CD4-positive, CD25-positive, alpha-beta regulatory T cell (primary cell): Measurements from ENCODE around the gene FAM136A. TPM values are rescaled to one million over a fixed set of nuclear protein-coding genes. Genes with fewer than 3 reads are reported as not detected.
A peak's percentile ranks its signal among the peaks of the same experiment; 100 is the strongest.

Experiments used
- ATAC-seq, 2 donors: fragments of 150-1000 bp; cut with Tn5 transposase; one replicate each; pipeline ENCODE4 v1.10.0; 2021; ENCODE audit warnings: low read depth in 2 of 2, moderate number of reproducible peaks in 2 of 2, moderate library complexity in 1 of 2
- DNase-seq, 3 donors: peaks; one replicate each; pipeline versions ENCODE4 v3.0.0 to v3.0.0-alpha.2; 2012 to 2022; ENCODE audit warnings: mixed read lengths in 1 of 3
- H3K27ac ChIP-seq: one replicate; pipeline ENCODE4 v1.7.0; 2013; ENCODE audit warnings: mild to moderate bottlenecking, low read length; ENCODE audit not compliant: insufficient read depth, poor library complexity, severe bottlenecking
- H3K27me3 ChIP-seq: one replicate; pipeline ENCODE4 v1.7.0; 2013; ENCODE audit warnings: low read length; ENCODE audit not compliant: control insufficient read depth, insufficient read depth
- H3K36me3 ChIP-seq: one replicate; pipeline ENCODE4 v1.7.0; 2013; ENCODE audit warnings: mild to moderate bottlenecking, low read length, moderate library complexity; ENCODE audit not compliant: control insufficient read depth, insufficient read depth
- H3K4me1 ChIP-seq: 2 replicates; pipeline ENCODE4 v1.7.0; 2013; ENCODE audit warnings: mild to moderate bottlenecking, low read length; ENCODE audit not compliant: insufficient read depth, control insufficient read depth, poor library complexity, severe bottlenecking
- H3K4me3 ChIP-seq: one replicate; pipeline ENCODE4 v1.7.0; 2013; ENCODE audit warnings: low read depth, mild to moderate bottlenecking, low read length, moderate library complexity
- H3K9me3 ChIP-seq, 2 experiments: 1 replicate in 1 of 2; 2 replicates in 1 of 2; pipeline ENCODE4 v1.7.0; 2013; ENCODE audit warnings: low read length in 2 of 2, mild to moderate bottlenecking in 1 of 2, moderate library complexity in 1 of 2; ENCODE audit not compliant: control insufficient read depth in 2 of 2
- H3K27ac Mint-ChIP-seq, 3 donors: one replicate each; pipeline ENCODE4 v1.8.0; 2020 to 2022; ENCODE audit warnings: mild to moderate bottlenecking in 3 of 3, mixed read lengths in 3 of 3, moderate library complexity in 2 of 3
- H3K27me3 Mint-ChIP-seq: one replicate; pipeline ENCODE4 v1.8.0; 2022; ENCODE audit warnings: mild to moderate bottlenecking, mixed read lengths
- H3K36me3 Mint-ChIP-seq: one replicate; pipeline ENCODE4 v1.8.0; 2020; ENCODE audit warnings: mixed read lengths
- H3K4me1 Mint-ChIP-seq, 4 donors: one replicate each; pipeline ENCODE4 v1.8.0; 2020 to 2022; ENCODE audit warnings: mixed read lengths in 4 of 4, mild to moderate bottlenecking in 1 of 4
- H3K4me3 Mint-ChIP-seq, 4 donors: one replicate each; pipeline ENCODE4 v1.8.0; 2020 to 2022; ENCODE audit warnings: mild to moderate bottlenecking in 4 of 4, mixed read lengths in 4 of 4, moderate library complexity in 3 of 4
- H3K9me3 Mint-ChIP-seq, 7 donors: one replicate each; pipeline ENCODE4 v1.8.0; 2020 to 2022; ENCODE audit warnings: mixed read lengths in 7 of 7, mild to moderate bottlenecking in 3 of 7, moderate library complexity in 2 of 7
- polyA plus RNA-seq, 4 donors: library from polyadenylated mRNA; unstranded; fragments of 300-500 nt; fragmentation: Illumina TruSeq; gene quantifications; one replicate each; pipeline ENCODE4 v1.2.3, GENCODE V29; 2021
- total RNA-seq: library from RNA; stranded (reverse); gene quantifications from one replicate; pipeline ENCODE4 v1.2.3, GENCODE V29; 2022

The FAM136A gene
- total and polyA plus RNA-seq, 5 donors from 2014 or later = 26.2 to 35.1 (median 28.8) TPM

DNA sequence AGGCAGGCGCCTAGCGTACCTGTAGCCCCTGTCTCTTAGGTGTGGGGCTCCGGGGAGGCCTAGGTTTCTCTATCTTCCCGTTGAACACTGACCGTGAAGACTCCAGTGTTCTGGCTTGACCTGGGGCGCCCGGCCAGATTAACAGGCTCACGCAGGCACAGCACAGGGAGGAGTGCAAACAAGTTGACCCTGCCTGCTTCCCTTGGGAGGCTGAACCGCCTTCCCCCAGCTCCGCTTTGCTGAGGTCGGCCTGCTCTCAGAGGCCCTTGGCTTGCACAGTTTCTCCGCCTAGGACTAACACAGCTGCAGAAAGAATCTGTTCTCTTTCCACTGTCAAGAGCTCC lies 43.4 kb downstream of the FAM136A start:
- H3K27me3 Mint-ChIP-seq = no peaks in the 10 kb centered on the region
- ATAC-seq = no peak

DNA sequence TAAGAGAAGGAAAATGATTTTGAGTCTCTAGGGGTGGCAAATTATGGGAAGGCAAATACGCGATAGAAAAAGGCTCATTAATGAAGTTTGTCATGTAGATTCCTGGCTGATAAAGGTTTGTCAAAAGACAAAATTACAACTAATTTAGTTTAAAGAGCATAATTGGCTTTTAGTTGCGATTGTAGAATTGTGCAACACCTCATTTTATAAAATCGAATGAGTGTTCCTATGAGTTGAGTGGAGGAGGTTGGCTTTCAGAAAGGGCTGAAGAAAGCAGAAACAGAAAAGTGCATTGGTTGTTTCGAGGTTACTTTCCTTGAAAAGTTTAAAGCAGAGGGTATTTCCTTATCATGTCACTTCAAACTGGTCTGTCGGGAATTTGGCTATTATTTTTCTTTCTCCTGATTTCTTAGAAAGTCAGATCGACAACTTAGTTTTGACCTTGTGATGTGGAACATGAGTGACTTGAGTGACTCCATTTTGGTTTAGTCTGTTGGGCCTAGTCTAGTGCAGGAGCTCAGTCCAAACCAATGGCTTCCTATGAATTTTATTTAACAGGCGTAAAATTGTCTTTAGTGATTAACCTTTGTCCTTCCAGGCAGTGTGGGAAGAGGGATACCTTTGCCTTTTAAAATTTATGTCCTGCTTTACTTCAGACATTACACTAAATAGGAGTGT lies 46.1 kb downstream of the FAM136A start:
- Mint-ChIP-seq H3K36me3 (no peaks in the 10 kb centered on the region), H3K9me3 (no peaks in the 10 kb centered on the region), H3K4me3 (peak overlapping the region in 2 of 4 donors; percentile 68 to 88), H3K4me1 (peaks cover 5 to 31% (median 16%) of the 10 kb centered on the region in 4 donors), H3K27ac (no peak overlapping the region), H3K27me3 (peaks cover 5% of the 10 kb centered on the region)
- ATAC-seq = no peak
- no peaks in the 10 kb centered on the region for H3K27me3 ChIP-seq
- H3K4me3 ChIP-seq = no peak overlapping the region
- H3K36me3 ChIP-seq = peaks cover 3% of the 10 kb centered on the region
- DNase-seq = no peak
- no peak overlapping the region for H3K27ac ChIP-seq
- no peaks in the 10 kb centered on the region for H3K9me3 ChIP-seq
- peaks cover 16% of the 10 kb centered on the region for H3K4me1 ChIP-seq

More for the DNA sequence above, 43.4 kb downstream of the FAM136A start:
- no peaks in the 10 kb centered on the region for H3K9me3 Mint-ChIP-seq
- H3K4me3 ChIP-seq = peak overlapping the region; percentile 52
- H3K4me1 Mint-ChIP-seq = peaks cover 16 to 45% (median 31%) of the 10 kb centered on the region in 4 donors
- no peak for DNase-seq
- peaks cover 18% of the 10 kb centered on the region for H3K36me3 ChIP-seq
- peak overlapping the region; percentile 71 to 83 (median 79) for H3K27ac Mint-ChIP-seq
- H3K27ac ChIP-seq = peak overlapping the region; percentile 69
- peak overlapping the region; percentile 81 to 95 (median 92) for H3K4me3 Mint-ChIP-seq
- H3K27me3 ChIP-seq = no peaks in the 10 kb centered on the region
- no peaks in the 10 kb centered on the region for H3K9me3 ChIP-seq
- peaks cover 11% of the 10 kb centered on the region for H3K36me3 Mint-ChIP-seq
- H3K4me1 ChIP-seq = peaks cover 17% of the 10 kb centered on the region

DNA sequence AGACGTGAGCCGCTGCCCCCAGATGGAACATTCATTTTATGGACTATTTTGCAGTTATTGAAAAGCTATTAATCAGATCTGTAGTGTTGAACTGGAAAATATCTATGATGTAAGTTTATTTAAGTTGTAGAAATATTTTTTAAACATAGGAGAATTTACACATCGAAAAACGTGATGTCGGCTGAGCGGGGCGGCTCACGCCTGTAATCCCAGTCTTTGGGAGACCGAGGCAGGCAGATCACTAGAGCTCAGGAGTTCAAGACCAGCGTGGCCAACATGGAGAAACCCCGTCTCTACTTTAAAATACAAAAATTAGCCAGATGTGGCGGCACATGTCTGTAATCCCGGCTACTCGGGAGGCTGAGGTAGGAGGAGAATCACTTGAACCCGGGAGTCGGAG lies 51.4 kb downstream of the FAM136A start:
- H3K27me3 Mint-ChIP-seq = peaks cover 19% of the 10 kb centered on the region
- peak overlapping the region in 1 of 4 donors; percentile 76 for H3K4me3 Mint-ChIP-seq
- no peak overlapping the region for H3K27ac ChIP-seq
- ATAC-seq = no peak
- peaks cover 7% of the 10 kb centered on the region for H3K36me3 Mint-ChIP-seq
- H3K27me3 ChIP-seq = no peaks in the 10 kb centered on the region
- H3K4me1 Mint-ChIP-seq = peaks cover 12 to 34% (median 22%) of the 10 kb centered on the region in 4 donors
- H3K36me3 ChIP-seq = no peaks in the 10 kb centered on the region
- peaks cover 0 to 4% (median 2%) of the 10 kb centered on the region in 7 donors for H3K9me3 Mint-ChIP-seq
- no peak overlapping the region for H3K27ac Mint-ChIP-seq
- H3K9me3 ChIP-seq = no peaks in the 10 kb centered on the region
- DNase-seq = no peak
- peaks cover 6% of the 10 kb centered on the region for H3K4me1 ChIP-seq
- no peak overlapping the region for H3K4me3 ChIP-seq

DNA sequence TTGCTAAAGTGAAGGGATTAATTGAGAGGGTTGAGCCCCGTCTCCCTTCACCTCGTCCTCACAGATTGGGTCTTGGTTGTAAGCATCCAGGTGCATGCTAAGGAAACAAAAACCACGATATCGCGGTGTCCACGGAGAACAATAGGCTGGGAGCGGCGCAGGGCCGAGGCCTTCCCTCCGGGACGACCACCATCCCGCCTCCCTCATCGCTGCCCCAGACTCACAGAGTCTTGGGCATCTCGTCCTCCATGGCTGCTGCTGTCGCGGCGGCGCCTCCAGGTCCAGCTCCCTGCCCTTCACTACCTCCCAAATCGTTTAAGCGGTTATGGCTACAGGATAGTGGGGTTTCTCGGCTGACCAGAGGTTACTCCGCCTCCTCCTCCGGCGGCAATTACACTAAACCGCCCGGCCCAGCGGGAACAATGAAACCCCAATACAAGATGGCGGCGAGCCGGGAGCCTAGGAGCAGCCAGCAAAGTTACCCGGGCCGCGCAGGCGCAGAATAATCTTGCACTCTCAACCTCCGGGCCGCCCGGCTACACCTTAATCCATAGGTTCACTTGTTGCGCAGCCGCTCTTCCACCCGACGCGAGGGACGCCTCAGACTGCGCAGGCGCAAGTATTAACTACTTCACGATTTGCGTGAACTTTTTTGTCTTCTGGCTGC lies 53.6 kb downstream of the FAM136A start, which contains the start of gene TIA1:
TIA1 (minus strand) TSS at position 448 of the 667 bp plus-strand sequence; CDS start at position 250, 198 bp downstream.
- peak within 1 kb of the TSS; percentile 99 to 100 (median 99) for H3K27ac Mint-ChIP-seq
- Histone ChIP-seq H3K4me3 (peak within 1 kb of the TSS; percentile 98), H3K9me3 (no peaks in the 10 kb centered on the region), H3K36me3 (no peaks in the 10 kb centered on the region), H3K4me1 (peaks cover 26% of the 10 kb centered on the region), H3K27me3 (no peaks in the 10 kb centered on the region), H3K27ac (peak within 1 kb of the TSS; percentile 93)
- peak; percentile 97 for ATAC-seq
- H3K4me3 Mint-ChIP-seq = peak within 1 kb of the TSS; percentile 91 to 100 (median 96)
- peaks cover 7% of the 10 kb centered on the region for H3K36me3 Mint-ChIP-seq
- peak; percentile 98 to 99 (median 99) for DNase-seq
- peaks cover 19% of the 10 kb centered on the region for H3K27me3 Mint-ChIP-seq
- peaks cover 0 to 4% (median 2%) of the 10 kb centered on the region in 7 donors for H3K9me3 Mint-ChIP-seq
- peaks cover 25 to 55% (median 38%) of the 10 kb centered on the region in 4 donors for H3K4me1 Mint-ChIP-seq

DNA sequence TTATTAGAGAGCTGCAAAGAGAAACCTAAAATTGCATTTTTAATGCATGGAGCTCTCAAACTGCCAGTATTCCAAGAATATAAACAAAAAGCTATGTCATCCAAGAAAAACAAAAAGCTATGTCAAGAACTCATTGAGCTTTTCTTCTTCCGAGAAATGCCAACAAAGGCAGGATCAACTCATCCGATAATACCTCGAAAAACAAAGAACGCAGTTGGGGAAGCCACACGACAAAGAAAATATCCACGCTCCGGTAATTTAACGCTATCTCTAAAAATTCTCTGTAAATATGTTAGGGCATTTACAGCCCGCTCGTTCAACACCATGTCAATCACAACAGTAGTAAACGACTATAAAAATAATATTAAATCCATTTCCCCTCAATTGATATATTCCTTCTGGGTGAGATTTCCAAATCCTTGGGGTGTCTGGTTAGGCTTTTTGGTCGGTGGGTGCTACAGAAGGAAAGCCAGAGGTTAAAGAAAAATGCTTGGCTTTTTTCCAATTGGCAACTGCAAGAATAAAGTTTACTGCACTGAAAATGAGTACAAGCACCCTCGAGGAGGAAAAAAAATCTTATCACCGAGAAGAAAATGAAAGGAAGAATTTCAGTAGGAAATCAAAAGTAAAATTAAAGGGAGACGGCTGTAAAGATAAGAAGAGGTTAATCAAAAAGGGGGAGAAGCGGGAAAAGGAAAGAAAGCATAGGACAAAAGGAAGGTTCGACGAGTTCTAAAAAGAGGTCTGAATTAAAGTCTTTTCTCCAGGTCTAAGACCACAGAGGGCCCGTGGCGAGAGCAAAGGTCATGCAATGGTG lies 54.3 kb downstream of the FAM136A start:
- no peaks in the 10 kb centered on the region for H3K36me3 ChIP-seq
- Mint-ChIP-seq H3K27me3 (peaks cover 19% of the 10 kb centered on the region), H3K4me3 (peak overlapping the region; percentile 91 to 100 (median 96)), H3K27ac (peak overlapping the region; percentile 99 to 100 (median 99)), H3K36me3 (peaks cover 7% of the 10 kb centered on the region), H3K4me1 (peaks cover 30 to 60% (median 43%) of the 10 kb centered on the region in 4 donors), H3K9me3 (peaks cover 0 to 4% (median 2%) of the 10 kb centered on the region in 7 donors)
- ATAC-seq = no peak
- no peaks in the 10 kb centered on the region for H3K9me3 ChIP-seq
- H3K4me3 ChIP-seq = peak overlapping the region; percentile 98
- peak in 1 of 3 donors; percentile 32 for DNase-seq
- peak overlapping the region; percentile 93 for H3K27ac ChIP-seq
- no peaks in the 10 kb centered on the region for H3K27me3 ChIP-seq
- H3K4me1 ChIP-seq = peaks cover 31% of the 10 kb centered on the region

Other genes starting within 250 kb of the FAM136A start
- 330 TPM for gene PCBP1, start 214.6 kb downstream of the FAM136A start, total RNA-seq
- 100 to 1,000 TPM; 131 to 188 (median 173) TPM for gene PCBP1, start 214.6 kb downstream of the FAM136A start, polyA plus RNA-seq
- gene C2orf42, start 111.0 kb downstream of the FAM136A start, total RNA-seq = 21.0 TPM
- gene C2orf42, start 111.0 kb downstream of the FAM136A start, polyA plus RNA-seq = 10 to 100 TPM; 21.9 to 38.4 (median 30.7) TPM
- 90.9 TPM for gene TIA1, start 53.4 kb downstream of the FAM136A start, total RNA-seq
- gene TIA1, start 53.4 kb downstream of the FAM136A start, polyA plus RNA-seq = 10 to 100 TPM; 41.6 to 55.4 (median 47.7) TPM
- gene PCYOX1, start 43.9 kb downstream of the FAM136A start, total RNA-seq = 9.8 TPM
- 10 to 100 TPM; 20.8 to 29.7 (median 23.7) TPM for gene PCYOX1, start 43.9 kb downstream of the FAM136A start, polyA plus RNA-seq
- gene SNRPG, start 8.3 kb downstream of the FAM136A start, total RNA-seq = 84.7 TPM
- 100 to 1,000 TPM; 261 to 413 (median 305) TPM for gene SNRPG, start 8.3 kb downstream of the FAM136A start, polyA plus RNA-seq